ENCODE results near the gene PLPP6. TPM values are rescaled to one million over a fixed set of nuclear protein-coding genes. Genes with fewer than 3 reads are reported as not detected.

PLPP6 gene
- total and polyA plus RNA-seq, 2 of the 8 experiments (the other 6 are each of a cell fraction or from before 2014, with no cell fraction given): 11.8 to 13.3 TPM

- no peak overlapping the region for H4K8ac ChIP-seq (ENCODE audit: extremely low read depth, insufficient read depth, low read length)
- no peak overlapping the region for H3K4me2 ChIP-seq (ENCODE audit: insufficient read depth in 1 of 2, low read depth in 2 of 2, low read length in 2 of 2)
- H3K4me3 ChIP-seq (ENCODE audit: extremely low read depth in 1 of 4, insufficient read depth in 2 of 4, low read depth in 3 of 4, low read length in 4 of 4): no peak overlapping the region
- H2BK120ac ChIP-seq (replicated peaks; ENCODE audit: low read depth, low read length): no peak overlapping the region
- no peak overlapping the region for H2AFZ ChIP-seq (ENCODE audit: low read length)
- H4K5ac ChIP-seq (ENCODE audit: insufficient read length, low read depth, low read length): no peak overlapping the region
- TF ChIP-seq HDAC6 (IDR thresholded peaks at IDR 0.05; ENCODE audit: low read depth, low read length) (no peak), YY1 (IDR thresholded peaks at IDR 0.05; ENCODE audit: low read depth, low read length) (no peak), NANOG (IDR thresholded peaks at IDR 0.05; ENCODE audit: insufficient read depth, low read depth, low read length, poor library complexity, severe bottlenecking) (no peak), SIRT6 (IDR thresholded peaks at IDR 0.05; ENCODE audit: low read length) (no peak)
- WGBS, 2 experiments (ENCODE audit: extremely low coverage in 1 of 2, insufficient coverage in 1 of 2, insufficient read length in 1 of 2, insufficient replicate concordance in 2 of 2, low coverage in 1 of 2, low lambda C conversion rate in 2 of 2, missing lambda C conversion rate in 1 of 2): 88% methylated on average over 4 of the region's 4 CpGs; no CpG with 5 or more reads in 1 of the 2 experiments
- H3K4me1 ChIP-seq (replicated peaks in 1 of 4; ENCODE audit: control insufficient read depth in 3 of 4, insufficient read depth in 4 of 4, low read length in 3 of 4): 0 out of 7 replicates have a peak, but pooled peaks cover 0 to 4% (median 0%) of the 10 kb centered on the region in 4 experiments
- ChIA-PET CTCF (ENCODE audit: partially characterized antibody) (no interaction called here), POLR2A (ENCODE audit: partially characterized antibody) (no interaction called here)
- DNase-seq (ENCODE audit: low read depth in 1 of 2, low spot score in 2 of 2) (no peak), FAIRE-seq (no peak)
- H3K18ac ChIP-seq (ENCODE audit: extremely low read depth, low read length): no peak overlapping the region
- no peaks in the 10 kb centered on the region for H3K9me3 ChIP-seq (ENCODE audit: insufficient read depth in 2 of 2, low read depth in 1 of 2, low read length in 1 of 2)
- H3K79me2 ChIP-seq (ENCODE audit: control insufficient read depth in 1 of 2, insufficient read depth in 2 of 2, low read length in 2 of 2): peaks cover 9 to 28% of the 10 kb centered on the region in 2 experiments; a peak in 3 of 4 replicates
- H3K36me3 ChIP-seq (ENCODE audit: control insufficient read depth in 2 of 4, insufficient read depth in 4 of 4, low read length in 3 of 4): peaks cover 4 to 36% (median 11%) of the 10 kb centered on the region in 4 experiments
- no peak overlapping the region for H2BK20ac ChIP-seq (ENCODE audit: low read length)
- peaks cover 0 to 2% of the 10 kb centered on the region in 2 experiments for H4K20me1 ChIP-seq (replicated peaks in 1 of 2; ENCODE audit: control insufficient read depth in 1 of 2, insufficient read depth in 2 of 2, low read length in 2 of 2)
- no peak overlapping the region for H2BK12ac ChIP-seq (ENCODE audit: low read depth, low read length)
- H2BK15ac ChIP-seq (ENCODE audit: low read length): no peak overlapping the region
- no peak overlapping the region for H3K4ac ChIP-seq (replicated peaks; ENCODE audit: insufficient read length, low read depth, low read length)
- no peak overlapping the region for H3K27ac ChIP-seq (ENCODE audit: low read depth, low read length)
- H3K56ac ChIP-seq (replicated peaks; ENCODE audit: insufficient read length, low read depth, low read length): no peak overlapping the region
- peaks cover 6% of the 10 kb centered on the region for H3K23me2 ChIP-seq (ENCODE audit: low read depth, low read length)
- 0 out of 2 replicates have a peak, but pooled peaks cover 2% of the 10 kb centered on the region for H3K79me1 ChIP-seq (ENCODE audit: low read depth, low read length)
- H3K9ac ChIP-seq (replicated peaks in 1 of 4; ENCODE audit: extremely low read depth in 1 of 4, low read depth in 3 of 4, low read length in 3 of 4): no peak overlapping the region
- no peak overlapping the region for H3K23ac ChIP-seq (ENCODE audit: insufficient read length)
- H4K91ac ChIP-seq (replicated peaks; ENCODE audit: insufficient read length, low read length): no peak overlapping the region
- no peak overlapping the region for H2AK5ac ChIP-seq (ENCODE audit: low read depth, low read length)
- no peak overlapping the region for H2BK5ac ChIP-seq (ENCODE audit: low read depth, low read length)
- H3K27me3 ChIP-seq (replicated peaks in 1 of 4; ENCODE audit: control insufficient read depth in 3 of 4, extremely low read depth in 1 of 4, insufficient read depth in 3 of 4, low read length in 3 of 4): no peaks in the 10 kb centered on the region
- H3K14ac ChIP-seq (ENCODE audit: insufficient read length): no peak overlapping the region
These were observed 22.7 kb downstream of the PLPP6 start for GRCh38 chr9:4684820-4685219.

Measured in H1 (cell line).